ENCODE measurements around the gene TNFAIP8L1. TPM values are rescaled to one million over a fixed set of nuclear protein-coding genes. Genes with fewer than 3 reads are reported as not detected.
"Not testable (repeated sequence)": the region's sequence is repeated elsewhere in the genome, so short reads cannot be mapped to it uniquely, and the experiment has no call there.

Gene TNFAIP8L1
- polyA plus RNA-seq, 3 donors: 2.0 to 9.2 (median 5.3) TPM

GRCh38 chr19:4664642-4665041, 25.3 kb downstream of the TNFAIP8L1 start:
- no peak overlapping the region for H3K27ac ChIP-seq (ENCODE audit: low read depth, low read length)
- WGBS, 3 donors: 87 to 94% (median 93%) methylated on average over 12 of the region's 12 CpGs

GRCh38 chr19:4669723-4670480, 30.6 kb downstream of the TNFAIP8L1 start, which contains the start of gene MYDGF:
TSS of gene MYDGF (minus strand) at chr19:4670342. CDS start at chr19:4670334, 8 bp downstream.
- 0 to 1% (median 0%) methylated on average over 51 to 75 of the region's 75 CpGs for WGBS, 3 donors
- H3K27ac ChIP-seq (ENCODE audit: low read depth, low read length): no peak within 1 kb of the TSS

- WGBS, 3 donors: 68 to 75% (median 72%) methylated on average over 10 of the region's 10 CpGs
- no peak overlapping the region for H3K27ac ChIP-seq (ENCODE audit: low read depth, low read length)
Observed at GRCh38 chr19:4671185-4671851, 32.0 kb downstream of the TNFAIP8L1 start.

GRCh38 chr19:4673216-4673615, 33.9 kb downstream of the TNFAIP8L1 start:
- WGBS, 3 donors: 37 to 80% (median 75%) methylated on average over 4 of the region's 4 CpGs
- H3K27ac ChIP-seq (ENCODE audit: low read depth, low read length): no peak overlapping the region

- no peak overlapping the region for H3K27ac ChIP-seq (ENCODE audit: low read depth, low read length)
- 92 to 93% (median 92%) methylated on average over 4 of the region's 4 CpGs for WGBS, 3 donors
Observed at GRCh38 chr19:4673726-4674125, 34.4 kb downstream of the TNFAIP8L1 start.

GRCh38 chr19:4675346-4675745, 36.0 kb downstream of the TNFAIP8L1 start:
- WGBS, 3 donors: 89 to 93% (median 92%) methylated on average over 16 of the region's 16 CpGs
- H3K27ac ChIP-seq (ENCODE audit: low read depth, low read length): no peak overlapping the region

GRCh38 chr19:4676955-4677731, 37.8 kb downstream of the TNFAIP8L1 start:
- whole genome bisulfite sequencing, 3 donors: 64 to 80% (median 72%) methylated on average over 17 of the region's 17 CpGs
- no peak overlapping the region for H3K27ac ChIP-seq (ENCODE audit: low read depth, low read length)

GRCh38 chr19:4678881-4679790, 39.8 kb downstream of the TNFAIP8L1 start:
- no peak overlapping the region for H3K27ac ChIP-seq (ENCODE audit: low read depth, low read length)
- WGBS, 3 donors: 72 to 80% (median 78%) methylated on average over 34 of the region's 34 CpGs

GRCh38 chr19:4680021-4680420, 40.7 kb downstream of the TNFAIP8L1 start:
- WGBS, 3 donors: 94 to 98% (median 98%) methylated on average over 6 to 7 of the region's 7 CpGs
- not testable (repeated sequence) for H3K27ac ChIP-seq (ENCODE audit: low read depth, low read length)

- 96 to 97% (median 96%) methylated on average over 26 to 43 of the region's 45 CpGs for WGBS, 3 donors
- H3K27ac ChIP-seq (ENCODE audit: low read depth, low read length): no peak overlapping the region
Observed at GRCh38 chr19:4682417-4683200, 43.3 kb downstream of the TNFAIP8L1 start.

- 94% methylated on average over 24 to 28 of the region's 28 CpGs for WGBS, 3 donors
- H3K27ac ChIP-seq (ENCODE audit: low read depth, low read length): no peak overlapping the region
Observed at GRCh38 chr19:4684312-4685095, 45.2 kb downstream of the TNFAIP8L1 start.

GRCh38 chr19:4686700-4687099, 47.4 kb downstream of the TNFAIP8L1 start:
- no peak overlapping the region for H3K27ac ChIP-seq (ENCODE audit: low read depth, low read length)
- WGBS, 3 donors: 93 to 94% (median 93%) methylated on average over 10 of the region's 10 CpGs

GRCh38 chr19:4687396-4687795, 48.1 kb downstream of the TNFAIP8L1 start:
- H3K27ac ChIP-seq (ENCODE audit: low read depth, low read length): no peak overlapping the region
- WGBS, 3 donors: 45 to 83% (median 79%) methylated on average over 11 of the region's 11 CpGs

- 89 to 96% (median 93%) methylated on average over 23 to 26 of the region's 26 CpGs for WGBS, 3 donors
- no peak overlapping the region for H3K27ac ChIP-seq (ENCODE audit: low read depth, low read length)
Observed at GRCh38 chr19:4688587-4688986, 49.3 kb downstream of the TNFAIP8L1 start.

- H3K27ac ChIP-seq (ENCODE audit: low read depth, low read length): no peak overlapping the region
- whole genome bisulfite sequencing, 3 donors: 95% methylated on average over 19 of the region's 19 CpGs
Observed at GRCh38 chr19:4689403-4689802, 50.1 kb downstream of the TNFAIP8L1 start.

GRCh38 chr19:4690361-4690760, 51.0 kb downstream of the TNFAIP8L1 start:
- 79 to 82% (median 82%) methylated on average over 13 of the region's 13 CpGs for WGBS, 3 donors
- H3K27ac ChIP-seq (ENCODE audit: low read depth, low read length): no peak overlapping the region

GRCh38 chr19:4691373-4691772, 52.1 kb downstream of the TNFAIP8L1 start:
- H3K27ac ChIP-seq (ENCODE audit: low read depth, low read length): no peak overlapping the region
- WGBS, 3 donors: 82 to 96% (median 82%) methylated on average over 9 of the region's 9 CpGs
